Caco-2 (cell line): ENCODE results near the gene WRAP73. TPM values are rescaled to one million over a fixed set of nuclear protein-coding genes. Genes with fewer than 3 reads are reported as not detected.

Experiments
- BruUV-seq: library from RNA; stranded (reverse); fragments of 400-500 nt; replicated peaks from 2 replicates; lab custom pipeline; 2021; lab: Mats Ljungman, UMichigan
- CTCF ChIA-PET: fragments of 300-600 bp; sonication (Branson Sonifier 250); formaldehyde crosslinking; loops from one replicate; lab custom pipeline; 2022; ENCODE audit warnings: antibody characterized with exemption; lab: Charles Lee
- POLR2A ChIA-PET: fragments of 300-600 bp; sonication (Branson Sonifier 250); formaldehyde crosslinking; loops from one replicate; lab custom pipeline; 2022; ENCODE audit warnings: antibody characterized with exemption; lab: Charles Lee
- DNase-seq, 2 experiments: peaks; one replicate each; pipeline versions ENCODE4 v3.0.0 to v3.0.0-alpha.2; 2020 to 2022
- H3K27me3 ChIP-seq: replicated peaks from 2 replicates; pipeline ENCODE4 v1.6.0; 2011; ENCODE audit warnings: low read length; ENCODE audit not compliant: control insufficient read depth, insufficient read depth
- H3K36me3 ChIP-seq: 2 replicates; pipeline ENCODE4 v1.5.1; 2011; ENCODE audit warnings: low read length; ENCODE audit not compliant: control insufficient read depth, insufficient read depth
- H3K4me1 ChIP-seq: fragments of 250-450 bp; sonication (Bioruptor Pico); 2 replicates; pipeline ENCODE4 v1.5.1; 2020; ENCODE audit warnings: mild to moderate bottlenecking
- H3K4me3 ChIP-seq: 2 replicates; pipeline ENCODE4 v1.5.1; 2011; ENCODE audit warnings: low read depth, mild to moderate bottlenecking, control low read depth, low read length
- H3K9me3 ChIP-seq: fragments of 250-450 bp; sonication (Bioruptor Pico); 2 replicates; pipeline ENCODE4 v1.5.1; 2020; ENCODE audit warnings: mild to moderate bottlenecking, moderate library complexity
- H3K27ac Mint-ChIP-seq: one replicate; pipeline ENCODE4 v1.8.0; 2022; ENCODE audit warnings: mixed read lengths; ENCODE audit not compliant: unreplicated experiment
- H3K27me3 Mint-ChIP-seq: one replicate; pipeline ENCODE4 v1.8.0; 2022; ENCODE audit warnings: mixed read lengths; ENCODE audit not compliant: insufficient read depth, unreplicated experiment
- H3K36me3 Mint-ChIP-seq: one replicate; pipeline ENCODE4 v1.8.0; 2022; ENCODE audit warnings: mild to moderate bottlenecking, mixed read lengths; ENCODE audit not compliant: insufficient read depth, unreplicated experiment
- H3K4me1 Mint-ChIP-seq: one replicate; pipeline ENCODE4 v1.8.0; 2022; ENCODE audit warnings: low read depth, mixed read lengths; ENCODE audit not compliant: unreplicated experiment
- H3K4me3 Mint-ChIP-seq: one replicate; pipeline ENCODE4 v1.8.0; 2022; ENCODE audit warnings: mild to moderate bottlenecking, moderate library complexity, mixed read lengths; ENCODE audit not compliant: unreplicated experiment
- H3K9me3 Mint-ChIP-seq: one replicate; pipeline ENCODE4 v1.8.0; 2022; ENCODE audit warnings: mixed read lengths; ENCODE audit not compliant: unreplicated experiment
- intact Hi-C: fragments of 100-400 bp; cut with micrococcal nuclease; formaldehyde crosslinking; loops from one replicate; pipeline ENCODE4 v1.10.0; 2022; ENCODE audit not compliant: unreplicated experiment
- total RNA-seq: library from RNA; stranded (reverse); gene quantifications from 2 replicates; pipeline ENCODE4 v1.2.3, GENCODE V29; 2022
- TF ChIP-seq, protein P1 (sequence below), 2 experiments: fragments of 200-600 bp in 1 of 2; IDR thresholded peaks; 1 replicate in 1 of 2; 2 replicates in 1 of 2; pipeline versions ENCODE4 v1.5.1 to v1.8.0; 2011 to 2022; ENCODE audit warnings: antibody characterized with exemption in 1 of 2, control low read depth in 1 of 2, inconsistent platforms in 1 of 2, low read depth in 1 of 2, low read length in 1 of 2, mild to moderate bottlenecking in 1 of 2, moderate library complexity in 1 of 2; ENCODE audit not compliant: insufficient read depth in 1 of 2, severe bottlenecking in 1 of 2, unreplicated experiment in 1 of 2

WRAP73 gene
- total RNA-seq, 1 experiment from 2014 or later: 31.6 TPM

DNA sequence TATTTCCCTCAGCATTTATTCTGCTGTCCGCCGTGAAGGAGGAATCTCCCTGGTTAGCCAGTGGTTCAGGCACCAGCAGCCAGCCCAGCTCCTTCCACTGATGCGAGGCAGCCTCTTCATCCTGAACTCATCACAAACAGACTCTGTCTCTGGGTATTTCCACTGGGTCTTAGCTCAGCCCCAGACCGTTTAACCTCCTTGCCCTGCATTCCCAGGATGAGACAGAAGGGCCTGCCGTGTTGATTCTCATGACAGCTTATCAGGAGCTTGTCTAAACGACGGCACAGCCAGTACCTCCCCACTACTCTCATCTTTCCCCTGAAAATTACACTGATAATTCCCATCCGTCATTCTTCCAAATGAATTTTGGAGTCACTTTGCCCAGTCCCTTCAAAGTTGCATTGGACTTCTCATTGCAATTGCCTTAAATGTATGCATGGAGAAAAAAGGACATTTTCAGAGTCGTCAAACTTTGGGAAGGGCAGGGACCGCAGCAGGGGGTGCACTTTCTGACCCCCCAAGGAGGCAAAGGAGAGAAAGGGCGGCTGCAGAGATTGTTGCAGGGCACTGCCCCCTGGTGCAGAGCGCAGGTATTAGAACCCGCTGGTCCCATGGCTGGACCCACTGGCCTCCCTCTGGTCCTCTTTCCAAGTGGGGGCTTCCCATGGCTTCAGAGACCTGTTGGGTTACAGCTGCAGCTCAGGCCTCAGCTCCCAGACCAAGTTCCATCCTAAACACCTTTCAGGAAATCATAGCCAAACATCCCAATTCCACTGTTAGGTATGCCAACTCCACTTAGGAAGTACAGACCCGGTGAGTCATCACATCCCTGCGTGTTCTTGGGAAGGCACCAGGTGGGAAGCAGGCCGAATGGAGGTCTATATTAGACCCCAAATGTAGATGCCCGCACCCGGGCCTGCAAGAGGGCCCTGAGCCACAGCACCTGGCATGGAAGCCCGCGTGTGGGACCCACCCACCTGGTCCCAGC lies 34.9 kb downstream of the WRAP73 start:
- DNase-seq: peak in 1 of 2 experiments; percentile 38
- Histone ChIP-seq H3K9me3 (no peaks in the 10 kb centered on the region), H3K36me3 (no peaks in the 10 kb centered on the region), H3K4me1 (peaks cover 47% of the 10 kb centered on the region), H3K27me3 (no peaks in the 10 kb centered on the region), H3K4me3 (no peak overlapping the region)
- TF ChIP-seq, protein P1, sequence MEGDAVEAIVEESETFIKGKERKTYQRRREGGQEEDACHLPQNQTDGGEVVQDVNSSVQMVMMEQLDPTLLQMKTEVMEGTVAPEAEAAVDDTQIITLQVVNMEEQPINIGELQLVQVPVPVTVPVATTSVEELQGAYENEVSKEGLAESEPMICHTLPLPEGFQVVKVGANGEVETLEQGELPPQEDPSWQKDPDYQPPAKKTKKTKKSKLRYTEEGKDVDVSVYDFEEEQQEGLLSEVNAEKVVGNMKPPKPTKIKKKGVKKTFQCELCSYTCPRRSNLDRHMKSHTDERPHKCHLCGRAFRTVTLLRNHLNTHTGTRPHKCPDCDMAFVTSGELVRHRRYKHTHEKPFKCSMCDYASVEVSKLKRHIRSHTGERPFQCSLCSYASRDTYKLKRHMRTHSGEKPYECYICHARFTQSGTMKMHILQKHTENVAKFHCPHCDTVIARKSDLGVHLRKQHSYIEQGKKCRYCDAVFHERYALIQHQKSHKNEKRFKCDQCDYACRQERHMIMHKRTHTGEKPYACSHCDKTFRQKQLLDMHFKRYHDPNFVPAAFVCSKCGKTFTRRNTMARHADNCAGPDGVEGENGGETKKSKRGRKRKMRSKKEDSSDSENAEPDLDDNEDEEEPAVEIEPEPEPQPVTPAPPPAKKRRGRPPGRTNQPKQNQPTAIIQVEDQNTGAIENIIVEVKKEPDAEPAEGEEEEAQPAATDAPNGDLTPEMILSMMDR (IDR thresholded peaks at IDR 0.05; ENCODE audit: insufficient read depth in 1 of 2, low read depth in 1 of 2, low read length in 1 of 2, severe bottlenecking in 1 of 2, unreplicated experiment in 1 of 2): peak; percentile 48 to 50
- peak overlapping the region; percentile 94 for H3K27ac Mint-ChIP-seq
- H3K27me3 Mint-ChIP-seq: no peaks in the 10 kb centered on the region
- POLR2A ChIA-PET: no interaction called here
- no peak overlapping the region for H3K4me3 Mint-ChIP-seq
- BruUV-seq: no TSS peak
- intact Hi-C loops: loop anchor here (1.0 kb wide), 2 partner anchors 50 to 124 kb away; no protein-coding TSS in a partner anchor
- H3K9me3 Mint-ChIP-seq: no peaks in the 10 kb centered on the region
- peaks cover 5% of the 10 kb centered on the region for H3K36me3 Mint-ChIP-seq
- peaks cover 27% of the 10 kb centered on the region for H3K4me1 Mint-ChIP-seq
- CTCF ChIA-PET: interaction anchor here (0.6 to 1.2 kb wide), 4 partner anchors 27 to 1233 kb away, joined by 3 to 5 read pairs (median 4); no protein-coding TSS in a partner anchor

DNA sequence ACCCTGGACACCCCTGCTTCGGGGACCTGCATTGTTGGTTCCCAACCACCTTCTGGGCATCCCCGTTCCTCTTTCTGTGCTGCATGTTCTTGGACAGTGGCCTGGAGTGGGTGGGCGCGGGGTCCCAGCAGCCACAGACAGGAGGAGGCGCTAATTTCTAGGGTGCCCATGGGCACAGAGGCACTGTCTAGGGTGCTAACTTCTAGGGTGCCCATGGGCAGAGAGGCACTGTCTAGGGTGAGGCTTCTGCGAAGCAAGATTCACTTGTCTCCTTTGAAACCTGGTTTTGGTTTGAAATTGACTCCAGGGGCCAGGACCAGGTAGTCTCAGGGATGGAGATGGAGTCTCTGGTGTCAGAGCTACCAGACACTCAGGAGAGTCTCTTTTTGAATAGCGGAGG lies 37.8 kb downstream of the WRAP73 start:
- peak overlapping the region; percentile 41 for H3K4me3 ChIP-seq
- POLR2A ChIA-PET: no interaction called here
- H3K9me3 ChIP-seq: no peaks in the 10 kb centered on the region
- no peaks in the 10 kb centered on the region for H3K27me3 ChIP-seq
- H3K4me3 Mint-ChIP-seq: peak overlapping the region; percentile 74
- H3K4me1 ChIP-seq: peaks cover 39% of the 10 kb centered on the region
- H3K9me3 Mint-ChIP-seq: no peaks in the 10 kb centered on the region
- peaks cover 5% of the 10 kb centered on the region for H3K36me3 Mint-ChIP-seq
- BruUV-seq: TSS peak; percentile 22
- CTCF ChIA-PET: interaction anchor here (0.6 kb wide), 1 partner anchor 24 kb away, joined by 3 read pairs; no protein-coding TSS in a partner anchor
- DNase-seq: no peak
- H3K4me1 Mint-ChIP-seq: peaks cover 27% of the 10 kb centered on the region
- TF ChIP-seq, protein P1 (IDR thresholded peaks at IDR 0.05; ENCODE audit: insufficient read depth in 1 of 2, low read depth in 1 of 2, low read length in 1 of 2, severe bottlenecking in 1 of 2, unreplicated experiment in 1 of 2): no peak
- no peaks in the 10 kb centered on the region for H3K27me3 Mint-ChIP-seq
- no peaks in the 10 kb centered on the region for H3K36me3 ChIP-seq
- H3K27ac Mint-ChIP-seq: peak overlapping the region; percentile 61
- intact Hi-C loops: no loop called here

DNA sequence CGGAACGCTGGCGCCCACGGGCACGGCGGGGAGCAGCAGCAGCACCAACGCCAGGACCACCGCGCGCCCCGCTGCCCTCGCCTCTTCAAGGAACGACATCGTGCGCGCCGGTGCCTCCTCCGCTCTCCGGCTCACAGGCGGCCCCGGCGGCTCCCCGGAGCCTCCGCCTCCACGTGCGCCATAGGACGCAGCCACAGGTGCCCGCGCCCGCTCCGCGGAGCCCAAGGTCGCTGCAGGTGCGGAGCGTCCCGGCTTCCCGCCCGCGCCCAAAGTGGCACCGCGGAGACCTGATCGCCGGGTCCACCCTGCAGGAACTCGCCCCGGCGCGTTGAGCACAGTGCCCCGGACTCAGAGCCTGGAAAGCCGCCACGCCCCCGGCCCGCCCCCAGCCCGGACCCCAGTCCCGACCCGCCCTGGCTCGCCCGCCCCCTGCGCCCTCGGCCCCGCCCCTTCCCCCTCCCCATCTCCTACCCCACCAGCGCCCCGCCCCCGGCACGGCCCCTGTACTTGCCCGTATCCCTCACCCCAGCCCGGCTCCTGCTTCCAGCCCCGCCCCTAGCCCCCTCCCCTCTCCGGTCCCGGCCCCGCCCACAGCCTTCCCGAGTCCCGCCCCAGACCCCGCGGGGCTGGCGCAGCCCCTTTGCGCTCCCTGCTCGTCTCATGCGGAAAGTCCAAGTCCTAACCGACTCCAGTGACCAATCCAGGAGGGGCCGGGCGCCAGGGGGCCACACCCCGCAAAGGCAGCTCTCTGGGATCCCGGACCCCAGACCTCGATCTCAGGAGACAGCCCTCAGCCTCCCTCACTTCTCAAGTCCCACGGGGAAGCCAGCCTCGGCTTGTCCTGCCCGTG lies 38.5 kb downstream of the WRAP73 start, which contains the start of gene MEGF6:
MEGF6 (minus strand) TSS at position 339 of the 850 bp plus-strand sequence; CDS start at position 99, 240 bp downstream.
- peak within 1 kb of the TSS; percentile 74 for H3K4me3 Mint-ChIP-seq
- TF ChIP-seq, protein P1 (IDR thresholded peaks at IDR 0.05; ENCODE audit: insufficient read depth in 1 of 2, low read depth in 1 of 2, low read length in 1 of 2, severe bottlenecking in 1 of 2, unreplicated experiment in 1 of 2): no peak
- no peaks in the 10 kb centered on the region for H3K9me3 Mint-ChIP-seq
- peak within 1 kb of the TSS; percentile 61 for H3K27ac Mint-ChIP-seq
- peak; percentile 92 to 94 for DNase-seq
- Histone ChIP-seq H3K9me3 (no peaks in the 10 kb centered on the region), H3K36me3 (no peaks in the 10 kb centered on the region), H3K4me3 (peak within 1 kb of the TSS; percentile 65), H3K4me1 (peaks cover 39% of the 10 kb centered on the region), H3K27me3 (no peaks in the 10 kb centered on the region)
- H3K4me1 Mint-ChIP-seq: peaks cover 27% of the 10 kb centered on the region
- ChIA-PET CTCF (interaction anchor here (0.6 to 0.9 kb wide), 3 partner anchors 8 to 23 kb away, joined by 3 read pairs; no protein-coding TSS in a partner anchor), POLR2A (no interaction called here)
- TSS peak; percentile 20 for BruUV-seq
- intact Hi-C loops: no loop called here
- peaks cover 5% of the 10 kb centered on the region for H3K36me3 Mint-ChIP-seq
- H3K27me3 Mint-ChIP-seq: no peaks in the 10 kb centered on the region
